SK-N-MC (cell line): ENCODE measurements around the gene WDR70.

Source experiments
- EZH2 ChIP-seq: fragments of 200-600 bp; sonication (generic); IDR thresholded peaks from one replicate; pipeline ENCODE4 v1.6.1; 2017; ENCODE audit warnings: antibody characterized with exemption
- POLR2AphosphoS5 ChIP-seq: IDR thresholded peaks from 2 replicates; pipeline ENCODE4 v1.6.1; 2012; ENCODE audit warnings: mild to moderate bottlenecking, low read depth, low read length, borderline replicate concordance

DNA sequence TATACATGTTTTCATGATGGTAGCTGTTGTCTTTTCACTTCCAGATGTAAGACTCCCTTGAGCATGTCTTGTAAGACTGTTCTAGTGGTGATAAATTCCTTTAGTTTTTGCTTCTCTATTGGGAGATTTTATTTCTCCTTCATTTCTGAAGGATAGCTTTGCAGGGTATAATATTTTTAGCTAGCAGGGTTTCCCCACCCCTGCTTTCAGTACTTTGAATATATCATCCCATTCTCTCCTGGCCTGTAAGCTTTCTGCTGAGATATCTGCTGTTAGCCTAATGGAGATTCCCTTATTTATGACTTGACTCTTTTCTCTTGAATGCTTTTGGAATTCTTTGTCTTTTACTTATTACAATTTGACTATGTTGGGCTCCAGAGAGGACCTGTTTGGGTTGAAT lies 249.8 kb downstream of the WDR70 start:
- TF ChIP-seq EZH2 (no peak), POLR2AphosphoS5 (no peak)
